BJ (cell line): Measurements from ENCODE around the gene PNRC1. TPM values are rescaled to one million over a fixed set of nuclear protein-coding genes. Genes with fewer than 3 reads are reported as not detected.

ENCODE experiments used
- CTCF ChIA-PET: fragments of 350-600 bp; formaldehyde crosslinking; extraction: SDS; loops from one replicate; lab custom pipeline; 2021; ENCODE audit warnings: antibody characterized with exemption, inconsistent platforms; lab: Yijun Ruan, JAX
- POLR2A ChIA-PET: fragments of 300-600 bp; sonication (Branson Sonifier 250); formaldehyde crosslinking; extraction: SDS; loops from one replicate; lab custom pipeline; 2021; ENCODE audit warnings: antibody characterized with exemption; lab: Charles Lee
- DNase-seq: peaks from one replicate; pipeline ENCODE4 v3.0.0-alpha.2; 2011; ENCODE audit warnings: low read depth
- H3K27me3 ChIP-seq: 2 replicates; pipeline ENCODE4 v1.6.0; 2011; ENCODE audit warnings: low read length; ENCODE audit not compliant: control insufficient read depth, insufficient read depth
- H3K36me3 ChIP-seq: 2 replicates; pipeline ENCODE4 v1.5.1; 2011; ENCODE audit warnings: low read length; ENCODE audit not compliant: control insufficient read depth, insufficient read depth
- H3K4me3 ChIP-seq: 2 replicates; pipeline ENCODE4 v1.5.1; 2011; ENCODE audit warnings: low read depth, mild to moderate bottlenecking, control low read depth, low read length
- polyA plus RNA-seq: library from polyadenylated mRNA; depleted of rRNA; stranded (reverse); fragments of >200 nt; gene quantifications from 2 replicates; pipeline ENCODE4 v1.2.3, GENCODE V29; 2011
- TF ChIP-seq, protein P1 (sequence below): IDR thresholded peaks from 2 replicates; pipeline ENCODE4 v1.5.1; 2011; ENCODE audit warnings: low read depth, mild to moderate bottlenecking, control low read depth, inconsistent platforms, low read length, moderate library complexity; ENCODE audit not compliant: insufficient read depth

PNRC1 gene
- polyA plus RNA-seq, 1 experiment, result 5.6 TPM

DNA sequence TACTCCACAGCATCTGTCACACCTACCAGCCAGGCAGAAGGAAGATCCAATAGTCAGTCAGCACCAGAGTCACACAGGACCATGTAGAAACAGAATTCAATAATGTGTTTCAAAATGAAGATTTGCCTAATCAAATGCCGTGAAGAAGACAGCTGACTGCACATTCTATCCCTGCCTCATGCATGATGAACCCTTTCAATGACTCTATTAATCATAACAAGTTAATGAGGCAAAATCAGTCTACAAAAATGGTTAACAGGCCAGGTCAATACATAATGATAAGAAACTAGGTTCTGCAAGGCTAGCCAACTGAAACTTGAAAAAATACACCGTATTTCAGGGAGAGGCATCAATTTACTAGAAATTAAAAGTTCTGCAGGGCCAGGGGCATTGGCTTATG lies 6.7 kb upstream of the PNRC1 start:
- POLR2A ChIA-PET, result no interaction called here

DNA sequence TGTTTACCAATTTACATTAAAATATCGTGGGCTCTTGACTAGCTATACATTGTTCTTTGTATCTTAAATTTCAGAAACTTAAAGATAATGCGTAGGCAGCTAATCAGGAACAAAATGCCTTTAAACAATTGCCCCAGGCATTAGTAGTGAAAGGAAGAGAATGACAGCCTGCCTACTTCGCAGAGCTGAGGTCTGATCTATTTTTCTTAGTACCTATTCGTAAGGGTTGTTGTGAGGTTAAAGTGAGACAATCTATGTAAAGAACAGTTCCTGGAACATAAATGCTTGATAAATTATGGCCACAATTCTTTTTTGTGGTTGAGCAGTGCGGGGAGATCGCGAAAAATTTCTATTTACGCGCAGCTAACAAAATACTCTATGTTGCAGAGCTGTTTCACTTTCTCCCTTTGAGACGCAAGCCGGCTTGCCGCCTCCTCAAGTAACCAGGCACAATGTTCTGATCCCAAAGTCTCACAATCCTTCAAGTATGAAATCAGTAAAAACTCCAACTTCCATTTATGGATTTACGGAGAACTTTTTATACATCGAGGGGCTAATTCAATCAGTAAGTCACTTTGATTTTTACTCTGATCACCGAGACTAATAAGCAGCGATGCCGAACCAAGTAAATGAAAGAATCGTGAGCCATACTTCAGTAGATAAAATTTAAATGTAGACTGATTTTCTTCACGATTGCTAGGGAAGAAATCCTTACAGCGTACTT lies 878 bp upstream of the PNRC1 start:
- H3K36me3 ChIP-seq, result no peaks in the 10 kb centered on the region
- ChIA-PET POLR2A (no interaction called here), CTCF (interaction anchor here (0.7 to 3.2 kb wide), 5 partner anchors 9 to 292 kb away, joined by 3 to 19 read pairs (median 3); no protein-coding TSS in a partner anchor)
- DNase-seq, result no peak
- peak overlapping the region; percentile 100 for H3K4me3 ChIP-seq
- peaks cover 1% of the 10 kb centered on the region; the same call in 1 of the 2 replicates for H3K27me3 ChIP-seq
- TF ChIP-seq, protein P1, sequence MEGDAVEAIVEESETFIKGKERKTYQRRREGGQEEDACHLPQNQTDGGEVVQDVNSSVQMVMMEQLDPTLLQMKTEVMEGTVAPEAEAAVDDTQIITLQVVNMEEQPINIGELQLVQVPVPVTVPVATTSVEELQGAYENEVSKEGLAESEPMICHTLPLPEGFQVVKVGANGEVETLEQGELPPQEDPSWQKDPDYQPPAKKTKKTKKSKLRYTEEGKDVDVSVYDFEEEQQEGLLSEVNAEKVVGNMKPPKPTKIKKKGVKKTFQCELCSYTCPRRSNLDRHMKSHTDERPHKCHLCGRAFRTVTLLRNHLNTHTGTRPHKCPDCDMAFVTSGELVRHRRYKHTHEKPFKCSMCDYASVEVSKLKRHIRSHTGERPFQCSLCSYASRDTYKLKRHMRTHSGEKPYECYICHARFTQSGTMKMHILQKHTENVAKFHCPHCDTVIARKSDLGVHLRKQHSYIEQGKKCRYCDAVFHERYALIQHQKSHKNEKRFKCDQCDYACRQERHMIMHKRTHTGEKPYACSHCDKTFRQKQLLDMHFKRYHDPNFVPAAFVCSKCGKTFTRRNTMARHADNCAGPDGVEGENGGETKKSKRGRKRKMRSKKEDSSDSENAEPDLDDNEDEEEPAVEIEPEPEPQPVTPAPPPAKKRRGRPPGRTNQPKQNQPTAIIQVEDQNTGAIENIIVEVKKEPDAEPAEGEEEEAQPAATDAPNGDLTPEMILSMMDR, result no peak

More for the DNA sequence above, 6.7 kb upstream of the PNRC1 start:
- TF ChIP-seq, protein P1, result no peak
- H3K4me3 ChIP-seq, result no peak overlapping the region
- CTCF ChIA-PET, result interaction anchor here (0.8 to 1.1 kb wide), 2 partner anchors 38 to 90 kb away, joined by 3 read pairs; no protein-coding TSS in a partner anchor
- no peak for DNase-seq
- H3K36me3 ChIP-seq, result no peaks in the 10 kb centered on the region
- H3K27me3 ChIP-seq, result peaks cover 6% of the 10 kb centered on the region; the same call in 1 of the 2 replicates

- TF ChIP-seq, protein P1, result no peak
- POLR2A ChIA-PET, result no interaction called here
- CTCF ChIA-PET, result interaction anchor here (3.2 kb wide), 1 partner anchor 98 kb away, joined by 19 read pairs; no protein-coding TSS in a partner anchor
Measured at GRCh38 chr6:89081129-89081422, 525 bp downstream of the PNRC1 start.

DNA sequence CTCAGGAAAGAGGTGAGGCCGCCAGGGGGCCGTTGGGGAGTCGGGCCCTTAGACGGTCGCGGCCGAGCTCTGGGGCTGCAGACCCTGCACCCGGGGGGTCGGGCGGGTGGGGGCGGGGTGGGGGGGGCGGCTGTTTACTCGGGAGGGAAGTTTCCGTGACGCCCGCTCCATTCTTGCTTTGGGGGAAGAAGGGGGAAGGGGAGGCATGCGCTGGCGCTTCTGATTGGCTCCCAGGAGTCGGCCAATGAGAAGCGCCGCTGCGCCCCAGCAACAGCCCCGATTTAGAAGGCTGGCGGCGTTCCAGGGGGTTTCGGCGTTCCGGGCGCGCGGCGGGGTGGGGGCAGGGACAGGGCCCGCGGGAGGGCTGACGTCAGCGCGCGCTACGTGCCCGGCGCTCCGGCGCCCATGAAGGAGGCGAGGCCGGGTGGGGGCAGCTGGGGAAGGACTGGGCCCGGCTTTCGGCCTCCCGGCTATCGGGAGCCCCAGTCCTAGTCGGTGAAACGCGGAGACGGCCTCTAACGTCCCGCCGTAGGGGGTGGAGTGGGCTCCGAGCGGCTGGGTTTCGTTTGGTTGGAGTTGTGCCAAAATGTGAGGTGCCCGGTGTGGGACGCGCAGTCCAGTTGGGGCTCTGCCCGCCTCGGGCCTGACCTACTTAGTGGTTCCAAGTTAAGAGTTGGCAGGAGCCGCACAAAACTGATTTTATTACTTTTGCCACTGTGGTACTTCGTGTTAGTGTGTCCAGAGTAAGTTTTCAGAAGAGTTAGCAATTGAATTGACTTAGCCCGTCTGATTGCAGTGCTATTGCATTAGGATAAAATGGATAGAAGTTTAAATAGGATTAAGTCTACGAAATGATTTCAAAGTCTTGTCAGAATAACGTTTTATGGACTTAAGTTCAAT lies 1.1 kb downstream of the PNRC1 start:
- TF ChIP-seq, protein P1, result no peak
- CTCF ChIA-PET, result interaction anchor here (1.3 to 3.2 kb wide), 2 partner anchors 25 to 99 kb away, joined by 3 to 19 read pairs; no protein-coding TSS in a partner anchor
- peak overlapping the region; percentile 100 for H3K4me3 ChIP-seq
- H3K27me3 ChIP-seq, result no peaks in the 10 kb centered on the region
- POLR2A ChIA-PET, result interaction anchor here (0.6 to 0.7 kb wide), 2 partner anchors 11 to 270 kb away, joined by 3 to 4 read pairs; no protein-coding TSS in a partner anchor
- peaks cover 8% of the 10 kb centered on the region for H3K36me3 ChIP-seq
- peak; percentile 76 for DNase-seq

More at GRCh38 chr6:89081129-89081422, 525 bp downstream of the PNRC1 start:
- DNase-seq, result no peak
- Histone ChIP-seq H3K27me3 (no peaks in the 10 kb centered on the region), H3K36me3 (peaks cover 8% of the 10 kb centered on the region), H3K4me3 (peak overlapping the region; percentile 100)

GRCh38 chr6:89082486-89082891 lies 1.9 kb downstream of the PNRC1 start:
- TF ChIP-seq, protein P1, result no peak
- DNase-seq, result no peak
- peaks cover 8% of the 10 kb centered on the region for H3K36me3 ChIP-seq
- ChIA-PET CTCF (interaction anchor here (0.6 to 1.3 kb wide), 3 partner anchors 16 to 37 kb away, joined by 3 read pairs; no protein-coding TSS in a partner anchor), POLR2A (interaction anchor here (0.7 kb wide), 1 partner anchor 269 kb away, joined by 4 read pairs; no protein-coding TSS in a partner anchor)
- H3K27me3 ChIP-seq, result no peaks in the 10 kb centered on the region
- peak overlapping the region; percentile 100 for H3K4me3 ChIP-seq
